HFFc6 (cell line): Measurements from ENCODE around the gene RABGAP1L. TPM values are rescaled to one million over a fixed set of nuclear protein-coding genes. Genes with fewer than 3 reads are reported as not detected.

Experiments used
- DNase-seq: peaks from one replicate; pipeline ENCODE4 v3.0.0-alpha.2; 2018
- H3K27ac Mint-ChIP-seq: 2 replicates; pipeline ENCODE4 v1.8.0; 2020; ENCODE audit warnings: mild to moderate bottlenecking, mixed read lengths
- H3K27me3 Mint-ChIP-seq: 2 replicates; pipeline ENCODE4 v1.8.0; 2021; ENCODE audit warnings: mild to moderate bottlenecking, moderate library complexity, mixed read lengths; ENCODE audit not compliant: insufficient read depth
- H3K36me3 Mint-ChIP-seq: 2 replicates; pipeline ENCODE4 v1.8.0; 2021; ENCODE audit warnings: low read depth, mixed read lengths
- H3K4me1 Mint-ChIP-seq: 2 replicates; pipeline ENCODE4 v1.8.0; 2020; ENCODE audit warnings: low read depth, mixed read lengths
- H3K4me3 Mint-ChIP-seq: 2 replicates; pipeline ENCODE4 v1.8.0; 2020; ENCODE audit warnings: mild to moderate bottlenecking, moderate library complexity, mixed read lengths
- H3K9me3 Mint-ChIP-seq: 2 replicates; pipeline ENCODE4 v1.8.0; 2020; ENCODE audit warnings: mild to moderate bottlenecking, mixed read lengths
- total RNA-seq, 6 experiments: library from RNA; stranded (reverse); fragmentation: NEBNext Ultra II Directional; extraction: Animal tissue kit (Norgen Biotek cat#: 25700); gene quantifications; 2 replicates in 1 of 6; 3 replicates in 5 of 6; pipeline ENCODE4 v1.2.3, GENCODE V29; 2021
- TF ChIP-seq, protein P1 (sequence below): fragments of 200-600 bp; sonication (generic); IDR thresholded peaks from 2 replicates; pipeline ENCODE4 v1.5.0; 2021; ENCODE audit warnings: antibody characterized with exemption, mild to moderate bottlenecking

Gene RABGAP1L
- total RNA-seq, 6 experiments from 2014 or later: 14.5 to 16.9 (median 16.0) TPM

DNA sequence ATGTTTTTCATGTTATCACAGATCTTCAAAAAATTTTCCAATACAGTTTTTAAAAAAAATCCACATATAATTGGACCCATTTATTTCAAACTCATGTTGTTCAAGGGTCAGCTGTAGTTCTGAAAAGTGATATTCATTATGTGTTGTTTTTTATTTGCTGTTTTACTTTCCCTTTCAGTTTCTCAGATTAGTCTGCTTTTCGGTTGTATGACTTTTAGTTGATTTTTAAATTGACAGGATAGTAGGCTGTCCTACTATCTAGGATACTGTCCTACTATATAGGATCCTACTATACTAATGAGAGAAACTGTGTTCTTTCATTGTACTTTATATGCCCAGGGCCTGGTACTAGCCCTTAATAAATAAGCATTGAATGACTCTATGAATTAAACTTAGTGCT, 254.9 kb downstream of the RABGAP1L start:
- Mint-ChIP-seq H3K9me3 (no peaks in the 10 kb centered on the region), H3K4me1 (peaks cover 14% of the 10 kb centered on the region), H3K27ac (peak overlapping the region; percentile 54; the same call in 1 of the 2 replicates), H3K27me3 (no peaks in the 10 kb centered on the region), H3K36me3 (no peaks in the 10 kb centered on the region), H3K4me3 (peak overlapping the region; percentile 72)
- DNase-seq: no peak
- TF ChIP-seq, protein P1, sequence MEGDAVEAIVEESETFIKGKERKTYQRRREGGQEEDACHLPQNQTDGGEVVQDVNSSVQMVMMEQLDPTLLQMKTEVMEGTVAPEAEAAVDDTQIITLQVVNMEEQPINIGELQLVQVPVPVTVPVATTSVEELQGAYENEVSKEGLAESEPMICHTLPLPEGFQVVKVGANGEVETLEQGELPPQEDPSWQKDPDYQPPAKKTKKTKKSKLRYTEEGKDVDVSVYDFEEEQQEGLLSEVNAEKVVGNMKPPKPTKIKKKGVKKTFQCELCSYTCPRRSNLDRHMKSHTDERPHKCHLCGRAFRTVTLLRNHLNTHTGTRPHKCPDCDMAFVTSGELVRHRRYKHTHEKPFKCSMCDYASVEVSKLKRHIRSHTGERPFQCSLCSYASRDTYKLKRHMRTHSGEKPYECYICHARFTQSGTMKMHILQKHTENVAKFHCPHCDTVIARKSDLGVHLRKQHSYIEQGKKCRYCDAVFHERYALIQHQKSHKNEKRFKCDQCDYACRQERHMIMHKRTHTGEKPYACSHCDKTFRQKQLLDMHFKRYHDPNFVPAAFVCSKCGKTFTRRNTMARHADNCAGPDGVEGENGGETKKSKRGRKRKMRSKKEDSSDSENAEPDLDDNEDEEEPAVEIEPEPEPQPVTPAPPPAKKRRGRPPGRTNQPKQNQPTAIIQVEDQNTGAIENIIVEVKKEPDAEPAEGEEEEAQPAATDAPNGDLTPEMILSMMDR: no peak

DNA sequence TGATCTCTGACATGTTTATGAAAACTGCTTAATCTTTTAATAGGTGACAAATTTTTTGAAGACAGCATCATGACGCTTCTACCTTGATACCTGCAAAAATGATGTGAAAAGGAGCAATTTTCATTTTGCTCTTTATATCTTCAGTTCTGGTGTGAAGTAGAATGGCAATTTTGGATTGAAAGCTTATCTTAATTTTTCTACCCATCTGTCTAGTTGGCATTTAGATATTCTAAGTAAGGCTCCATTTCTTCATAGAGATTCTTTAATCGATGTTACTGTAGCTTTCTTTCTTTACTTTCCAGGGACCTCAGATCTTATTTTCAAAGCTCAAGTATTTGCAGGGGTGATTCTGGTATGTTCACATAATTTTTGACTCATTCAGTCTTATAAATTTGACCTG, 256.2 kb downstream of the RABGAP1L start:
- Mint-ChIP-seq H3K9me3 (no peaks in the 10 kb centered on the region), H3K4me3 (no peak overlapping the region), H3K36me3 (no peaks in the 10 kb centered on the region), H3K27ac (no peak overlapping the region), H3K27me3 (no peaks in the 10 kb centered on the region), H3K4me1 (peaks cover 14% of the 10 kb centered on the region)
- DNase-seq: no peak
- TF ChIP-seq, protein P1: no peak

DNA sequence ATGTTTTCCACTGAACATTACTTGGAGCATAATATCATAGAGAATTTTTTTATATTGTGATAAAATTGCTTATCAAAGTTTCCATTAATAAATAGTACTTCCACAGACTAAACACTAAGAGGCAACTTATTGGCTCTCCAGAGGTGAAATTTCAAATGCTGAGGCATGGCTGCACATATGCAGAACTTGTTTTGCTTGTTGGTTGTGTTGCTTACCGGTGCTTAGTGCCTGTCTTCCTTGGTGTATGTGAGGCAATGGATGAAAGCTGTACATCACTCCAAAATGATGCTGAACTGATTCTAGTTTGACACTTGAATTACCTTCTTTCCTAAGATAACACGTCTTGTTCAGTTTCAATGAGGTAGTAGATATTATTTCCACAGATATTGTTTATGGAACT, 258.6 kb downstream of the RABGAP1L start:
- Mint-ChIP-seq H3K36me3 (no peaks in the 10 kb centered on the region), H3K27me3 (no peaks in the 10 kb centered on the region), H3K27ac (no peak overlapping the region), H3K9me3 (no peaks in the 10 kb centered on the region), H3K4me1 (peaks cover 14% of the 10 kb centered on the region), H3K4me3 (no peak overlapping the region)
- TF ChIP-seq, protein P1: no peak
- no peak for DNase-seq

DNA sequence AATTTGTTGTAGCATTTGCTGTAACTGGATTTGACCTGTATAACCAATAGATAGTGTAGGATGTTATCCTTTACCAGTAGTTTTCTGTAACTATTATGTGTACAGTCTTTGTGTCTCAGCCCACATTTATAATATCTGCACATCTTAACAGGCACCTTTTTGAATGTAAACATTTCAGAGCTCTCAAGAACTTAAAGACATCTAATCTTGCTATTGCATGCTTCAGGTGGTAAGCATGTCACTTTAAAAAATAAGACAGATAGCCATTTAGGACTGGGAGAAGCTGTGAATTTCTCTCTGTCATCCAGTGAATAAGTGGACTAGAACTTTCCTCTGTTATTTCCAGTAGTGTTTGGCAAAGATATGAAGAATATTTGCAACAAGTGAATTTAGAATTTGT, 265.8 kb downstream of the RABGAP1L start:
- Mint-ChIP-seq H3K27ac (no peak overlapping the region), H3K4me3 (no peak overlapping the region), H3K27me3 (no peaks in the 10 kb centered on the region), H3K4me1 (no peaks in the 10 kb centered on the region), H3K36me3 (no peaks in the 10 kb centered on the region), H3K9me3 (no peaks in the 10 kb centered on the region)
- no peak for DNase-seq
- TF ChIP-seq, protein P1: no peak

DNA sequence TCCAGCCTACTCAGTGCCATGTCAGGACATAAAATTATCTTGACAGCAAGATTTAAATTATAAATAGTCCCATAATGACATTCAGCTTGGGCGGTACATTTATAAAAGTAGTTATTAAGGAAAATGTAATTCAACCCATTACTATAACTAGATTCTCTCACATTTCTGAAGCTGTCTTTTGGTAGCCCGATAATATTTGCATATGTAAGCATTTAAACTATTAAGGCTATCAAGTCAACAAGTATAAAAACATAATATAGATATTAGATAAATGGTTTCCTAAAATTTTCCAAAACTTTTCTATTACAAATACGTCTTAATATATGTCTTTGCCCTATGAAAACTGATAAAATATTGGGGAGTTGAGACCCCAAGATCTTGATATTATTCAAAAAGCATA, 266.8 kb downstream of the RABGAP1L start:
- no peak overlapping the region for H3K27ac Mint-ChIP-seq
- TF ChIP-seq, protein P1: no peak
- DNase-seq: no peak
- no peaks in the 10 kb centered on the region for H3K36me3 Mint-ChIP-seq
- H3K27me3 Mint-ChIP-seq: no peaks in the 10 kb centered on the region
- no peaks in the 10 kb centered on the region for H3K9me3 Mint-ChIP-seq
- no peak overlapping the region for H3K4me3 Mint-ChIP-seq
- no peaks in the 10 kb centered on the region for H3K4me1 Mint-ChIP-seq

DNA sequence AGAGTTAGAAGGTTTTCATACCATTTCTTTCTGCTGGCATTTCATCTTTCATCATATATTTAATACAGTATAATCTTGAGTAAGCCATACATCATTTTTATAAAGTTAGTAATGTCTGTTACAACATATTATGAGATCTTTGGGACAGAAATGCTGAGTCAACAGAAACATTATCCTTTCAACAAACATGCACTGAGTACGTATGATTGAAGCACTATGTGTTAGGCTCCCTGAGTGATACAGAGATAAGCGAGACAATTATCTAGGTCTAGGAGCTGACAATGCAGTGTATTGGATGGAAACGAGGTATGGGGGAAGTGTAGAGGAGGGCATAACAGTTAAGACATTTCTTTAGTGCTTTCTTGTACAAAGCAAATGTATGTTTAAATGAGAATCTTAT, 268.7 kb downstream of the RABGAP1L start:
- no peaks in the 10 kb centered on the region for H3K27me3 Mint-ChIP-seq
- no peaks in the 10 kb centered on the region for H3K36me3 Mint-ChIP-seq
- TF ChIP-seq, protein P1: no peak
- no peak overlapping the region for H3K27ac Mint-ChIP-seq
- no peak overlapping the region for H3K4me3 Mint-ChIP-seq
- no peaks in the 10 kb centered on the region for H3K9me3 Mint-ChIP-seq
- no peaks in the 10 kb centered on the region; the same call in 1 of the 2 replicates for H3K4me1 Mint-ChIP-seq
- DNase-seq: no peak
